ENCODE data around the gene ZNF628.

DNA sequence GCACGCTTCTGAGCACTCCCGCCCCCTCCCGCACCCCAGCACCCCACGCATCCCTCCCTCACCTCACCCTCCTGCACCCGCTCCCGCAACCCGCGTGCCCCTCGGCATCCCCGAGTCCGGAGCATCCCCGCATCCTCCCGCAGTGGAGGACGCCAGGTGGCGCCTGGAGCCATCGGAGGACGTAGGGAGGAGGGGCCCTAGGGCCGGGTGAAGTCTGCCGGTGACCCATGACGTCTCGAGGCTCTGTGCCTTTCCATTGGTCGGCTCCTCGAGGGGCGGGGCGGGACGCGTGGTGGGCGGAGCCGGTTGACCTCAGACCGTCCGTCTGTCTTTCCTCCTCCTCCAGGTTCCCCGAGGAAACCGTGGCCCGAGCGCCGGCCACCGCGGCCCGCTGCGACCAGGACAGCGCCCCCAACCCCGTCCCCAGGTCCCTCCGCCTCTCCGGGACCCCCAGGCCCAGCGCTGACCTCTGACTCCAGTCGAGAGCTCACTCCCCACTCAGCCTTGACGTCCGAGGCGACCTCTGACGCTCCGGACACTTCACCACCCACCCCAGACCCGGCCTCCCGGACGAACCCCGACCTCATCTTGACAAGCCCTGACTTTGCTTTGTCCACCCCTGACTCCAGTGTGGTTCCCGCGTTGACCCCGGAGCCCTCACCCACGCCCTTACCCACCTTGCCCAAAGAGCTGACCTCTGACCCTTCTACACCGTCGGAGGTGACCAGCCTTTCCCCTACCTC, 40.6 kb downstream of the ZNF628 start:
- TF ChIP-seq POLR2AphosphoS5 (IDR thresholded peaks at IDR 0.05) (peak in 3 of 4 donors; percentile 36 to 43 (median 42)), POLR2A (IDR thresholded peaks at IDR 0.05) (peak in 1 of 2 donors; percentile 39), CTCF (IDR thresholded peaks at IDR 0.05) (peak; percentile 82 to 93 (median 92)), EP300 (IDR thresholded peaks at IDR 0.05) (no peak)
